Hepatocyte (in vitro differentiated cells): ENCODE data around the gene GRAP2. TPM values are rescaled to one million over a fixed set of nuclear protein-coding genes. Genes with fewer than 3 reads are reported as not detected.
"Not testable (repeated sequence)": the region's sequence is repeated elsewhere in the genome, so short reads cannot be mapped to it uniquely, and the experiment has no call there.

Source experiments
- DNase-seq: peaks from one replicate; pipeline ENCODE4 v3.0.0-alpha.2; 2016; ENCODE audit warnings: low spot score
- H2AFZ ChIP-seq: fragments of 200-600 bp; sonication (generic); 2 replicates; pipeline ENCODE4 v1.6.0; 2016; ENCODE audit warnings: antibody characterized with exemption, mild to moderate bottlenecking
- H3K27ac ChIP-seq: fragments of 200-600 bp; sonication (generic); 2 replicates; pipeline ENCODE4 v1.5.1; 2016; ENCODE audit warnings: mild to moderate bottlenecking
- H3K27me3 ChIP-seq: fragments of 200-600 bp; sonication (generic); 2 replicates; pipeline ENCODE4 v1.6.1; 2016
- H3K36me3 ChIP-seq: fragments of 200-600 bp; sonication (generic); replicated peaks from 2 replicates; pipeline ENCODE4 v1.5.1; 2016; ENCODE audit warnings: low read depth; ENCODE audit not compliant: insufficient read depth
- H3K4me1 ChIP-seq: fragments of 200-600 bp; sonication (generic); 2 replicates; pipeline ENCODE4 v1.5.1; 2016; ENCODE audit warnings: mild to moderate bottlenecking, moderate library complexity; ENCODE audit not compliant: insufficient read depth
- H3K4me2 ChIP-seq: fragments of 200-600 bp; sonication (generic); 2 replicates; pipeline ENCODE4 v1.6.0; 2016
- H3K4me3 ChIP-seq: fragments of 200-600 bp; sonication (generic); 2 replicates; pipeline ENCODE4 v1.5.1; 2016; ENCODE audit warnings: mild to moderate bottlenecking
- H3K79me2 ChIP-seq: fragments of 200-600 bp; sonication (generic); 2 replicates; pipeline ENCODE4 v1.6.0; 2017; ENCODE audit warnings: mild to moderate bottlenecking
- H3K9me2 ChIP-seq: fragments of 200-600 bp; sonication (generic); replicated peaks from 2 replicates; pipeline ENCODE4 v1.6.0; 2017; ENCODE audit warnings: mild to moderate bottlenecking; ENCODE audit not compliant: insufficient read depth
- H3K9me3 ChIP-seq: fragments of 200-600 bp; sonication (generic); 2 replicates; pipeline ENCODE4 v1.5.1; 2016; ENCODE audit warnings: low read depth, mild to moderate bottlenecking
- H4K20me1 ChIP-seq: fragments of 200-600 bp; sonication (generic); 2 replicates; pipeline ENCODE4 v1.6.0; 2016; ENCODE audit warnings: mild to moderate bottlenecking; ENCODE audit not compliant: insufficient read depth, poor library complexity, severe bottlenecking
- CTCF ChIP-seq: fragments of 200-600 bp; sonication (generic); IDR thresholded peaks from 2 replicates; pipeline ENCODE4 v1.5.1; 2016; ENCODE audit warnings: antibody characterized with exemption, mild to moderate bottlenecking; ENCODE audit not compliant: poor library complexity
- EZH2 ChIP-seq: fragments of 200-600 bp; sonication (generic); IDR thresholded peaks from 2 replicates; pipeline ENCODE4 v1.6.1; 2016; ENCODE audit warnings: antibody characterized with exemption, mild to moderate bottlenecking, borderline replicate concordance
- EZH2phosphoT487 ChIP-seq: fragments of 200-600 bp; sonication (generic); IDR thresholded peaks from one replicate; pipeline ENCODE4 v1.6.1; 2018; ENCODE audit warnings: antibody characterized with exemption, mild to moderate bottlenecking, low read depth, moderate library complexity; ENCODE audit not compliant: unreplicated experiment, severe bottlenecking
- WGBS: methylation state at CpG from one replicate; pipeline ENCODE4 v1.1.6; 2016; ENCODE audit warnings: low lambda C conversion rate; ENCODE audit errors: missing lambda C conversion rate; 5-methylcytosine and 5-hydroxymethylcytosine counted together
- polyA plus RNA-seq: library from polyadenylated mRNA; unstranded; fragments of >200 nt; fragmentation: Nextera tagmentation; extraction: Ambion mirVana; gene quantifications from 2 replicates; pipeline ENCODE4 v1.2.1, GENCODE V29; 2016
- total RNA-seq: library from RNA; depleted of rRNA; stranded (reverse); fragments of >200 nt; gene quantifications from 2 replicates; pipeline ENCODE4 v1.2.3, GENCODE V29; 2014

The GRAP2 gene
- total and polyA plus RNA-seq, 2 experiments from 2014 or later: 0.51 TPM; not detected in 1

DNA sequence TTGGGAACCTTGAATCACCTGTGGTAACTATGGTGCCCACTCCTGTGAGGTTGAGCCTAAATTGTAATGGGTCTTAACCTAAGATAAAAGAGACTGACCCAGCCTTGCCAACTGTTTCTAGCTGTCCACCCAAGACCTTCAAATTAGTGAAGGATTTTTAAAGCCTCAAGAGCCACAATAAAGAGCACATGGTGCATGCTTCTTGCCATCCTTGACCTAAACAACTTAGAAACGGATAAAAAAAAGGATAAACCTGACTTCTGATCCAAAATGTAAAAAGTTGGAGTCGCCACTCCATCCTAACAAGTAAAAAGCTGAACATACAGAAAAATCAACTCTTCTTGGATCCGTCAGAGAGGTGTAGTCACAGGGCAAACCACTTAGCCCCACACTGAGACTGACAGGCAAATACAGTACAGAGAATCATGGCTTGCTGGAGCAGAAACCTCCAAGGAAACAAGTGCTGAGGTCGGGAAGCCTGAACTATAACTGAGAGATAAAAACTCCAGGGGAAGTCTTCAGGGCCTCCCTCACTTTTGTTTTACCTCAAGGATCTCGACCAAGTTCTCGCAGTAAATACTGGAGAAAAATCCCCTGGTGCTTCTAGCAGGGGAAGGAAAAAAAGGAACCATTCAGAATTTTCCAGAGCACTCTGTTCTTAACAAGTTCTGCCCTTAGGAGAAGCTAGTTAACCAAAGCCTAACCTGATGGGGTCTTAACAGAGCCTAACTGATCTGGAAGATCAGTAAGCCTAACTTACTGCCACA lies 23.6 kb upstream of the GRAP2 start:
- Histone ChIP-seq H3K36me3 (no peaks in the 10 kb centered on the region), H3K4me2 (no peak overlapping the region), H3K4me3 (no peak overlapping the region), H3K9me2 (no peaks in the 10 kb centered on the region), H3K27ac (no peak overlapping the region), H3K27me3 (peaks cover 9% of the 10 kb centered on the region), H2AFZ (no peak overlapping the region), H3K4me1 (no peaks in the 10 kb centered on the region), H3K79me2 (no peaks in the 10 kb centered on the region), H4K20me1 (no peaks in the 10 kb centered on the region), H3K9me3 (no peaks in the 10 kb centered on the region)
- TF ChIP-seq CTCF (no peak), EZH2phosphoT487 (no peak), EZH2 (no peak)
- 76% methylated on average over 6 of the region's 6 CpGs for WGBS
- no peak for DNase-seq

DNA sequence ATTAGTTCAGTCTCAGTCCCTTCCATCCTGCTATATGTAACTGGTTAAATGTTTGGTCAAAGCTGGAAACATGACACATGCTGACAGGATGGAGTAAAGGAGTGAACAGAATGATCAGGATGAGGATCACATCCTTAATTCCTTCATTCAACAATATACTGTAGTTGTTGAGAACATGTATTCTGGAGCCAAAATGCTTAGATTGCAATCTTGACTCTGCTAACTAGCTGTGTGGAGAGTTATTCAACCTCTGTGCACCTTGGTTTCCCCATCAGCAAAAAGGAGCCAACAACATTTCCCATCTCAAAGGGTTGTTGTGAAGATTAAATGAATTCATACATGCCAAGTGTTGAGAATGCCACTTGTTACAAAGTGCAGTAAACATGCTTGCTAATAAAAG lies 20.2 kb upstream of the GRAP2 start:
- H4K20me1 ChIP-seq: no peaks in the 10 kb centered on the region

GRCh38 chr22:39883057-39883456 lies 17.8 kb upstream of the GRAP2 start:
- 78% methylated on average over 1 of the region's 1 CpG for WGBS
- H3K4me2 ChIP-seq: peak overlapping the region; percentile 29

More for the DNA sequence above, 20.2 kb upstream of the GRAP2 start:
- H3K9me2 ChIP-seq: no peaks in the 10 kb centered on the region
- no peak overlapping the region for H2AFZ ChIP-seq
- peaks cover 9% of the 10 kb centered on the region for H3K27me3 ChIP-seq
- H3K36me3 ChIP-seq: no peaks in the 10 kb centered on the region
- TF ChIP-seq EZH2phosphoT487 (no peak), CTCF (no peak), EZH2 (no peak)
- H3K79me2 ChIP-seq: no peaks in the 10 kb centered on the region
- H3K4me1 ChIP-seq: no peaks in the 10 kb centered on the region
- no peak overlapping the region for H3K4me2 ChIP-seq
- H3K27ac ChIP-seq: no peak overlapping the region
- DNase-seq: no peak
- no peak overlapping the region for H3K4me3 ChIP-seq
- no peaks in the 10 kb centered on the region for H3K9me3 ChIP-seq

GRCh38 chr22:39889924-39890323 lies 11.0 kb upstream of the GRAP2 start:
- H3K27me3 ChIP-seq: peaks cover 13% of the 10 kb centered on the region
- H3K27ac ChIP-seq, H3K79me2 ChIP-seq, H3K4me3 ChIP-seq, H3K36me3 ChIP-seq, H4K20me1 ChIP-seq, H2AFZ ChIP-seq, H3K9me2 ChIP-seq, H3K4me2 ChIP-seq, H3K4me1 ChIP-seq, DNase-seq, H3K9me3 ChIP-seq: not testable (repeated sequence)
- 97% methylated on average over 3 of the region's 3 CpGs for WGBS

More at GRCh38 chr22:39883057-39883456, 17.8 kb upstream of the GRAP2 start:
- H3K9me3 ChIP-seq: no peaks in the 10 kb centered on the region
- H3K4me1 ChIP-seq: no peaks in the 10 kb centered on the region
- no peaks in the 10 kb centered on the region for H3K36me3 ChIP-seq
- H4K20me1 ChIP-seq: no peaks in the 10 kb centered on the region
- no peak for TF ChIP-seq EZH2
- no peak for TF ChIP-seq CTCF
- no peak for TF ChIP-seq EZH2phosphoT487
- H3K27ac ChIP-seq: peak overlapping the region; percentile 12
- H2AFZ ChIP-seq: no peak overlapping the region
- DNase-seq: no peak
- no peaks in the 10 kb centered on the region for H3K79me2 ChIP-seq
- H3K9me2 ChIP-seq: no peaks in the 10 kb centered on the region
- no peak overlapping the region for H3K4me3 ChIP-seq
- H3K27me3 ChIP-seq: peaks cover 17% of the 10 kb centered on the region
